Esophagus squamous epithelium (tissue), 5 donors: ENCODE measurements around the gene C2CD2. TPM values are rescaled to one million over a fixed set of nuclear protein-coding genes. Genes with fewer than 3 reads are reported as not detected.
"Not testable (repeated sequence)": the region's sequence is repeated elsewhere in the genome, so short reads cannot be mapped to it uniquely, and the experiment has no call there.

ENCODE experiments used
- DNase-seq: peaks from one replicate; lab custom pipeline; 2025; lab: John Stamatoyannopoulos, UW
- H3K27ac ChIP-seq, 4 donors: fragments of 200-600 bp; sonication (generic); one replicate each; pipeline ENCODE4 v1.5.1; 2016 to 2019; ENCODE audit warnings: mild to moderate bottlenecking in 1 of 4
- H3K27me3 ChIP-seq, 4 donors: fragments of 200-600 bp; sonication (generic); 1 replicate in 3 of 4; 2 replicates in 1 of 4; pipeline versions ENCODE4 v1.5.1 to v1.6.0; 2017 to 2021; ENCODE audit warnings: antibody characterized with exemption in 1 of 4
- H3K36me3 ChIP-seq, 3 donors: fragments of 200-600 bp; sonication (generic); one replicate each; pipeline ENCODE4 v1.5.1; 2016 to 2019
- H3K4me1 ChIP-seq, 3 donors: fragments of 200-600 bp; sonication (generic); one replicate each; pipeline ENCODE4 v1.5.1; 2017 to 2019
- H3K4me3 ChIP-seq, 4 donors: fragments of 200-600 bp; sonication (generic); 1 replicate in 3 of 4; 2 replicates in 1 of 4; pipeline ENCODE4 v1.5.1; 2016 to 2019; ENCODE audit warnings: mild to moderate bottlenecking in 2 of 4, moderate library complexity in 1 of 4
- H3K9me3 ChIP-seq, 3 donors: fragments of 200-600 bp; sonication (generic); one replicate each; pipeline ENCODE4 v1.5.1; 2016 to 2019
- CTCF ChIP-seq, 6 experiments: fragments of 450-650 bp in 4 of 6; fragments of 200-600 bp in 2 of 6; sonication (generic) in 2 of 6; IDR thresholded peaks; one replicate each; pipeline ENCODE4 v1.5.1; 2016 to 2019; ENCODE audit warnings: antibody characterized with exemption in 6 of 6, mild to moderate bottlenecking in 4 of 6, moderate library complexity in 4 of 6
- POLR2A ChIP-seq, 4 donors: fragments of 450-650 bp; IDR thresholded peaks; one replicate each; pipeline ENCODE4 v1.6.1; 2017; ENCODE audit warnings: antibody characterized with exemption in 4 of 4, mild to moderate bottlenecking in 4 of 4, moderate library complexity in 3 of 4
- WGBS, 2 donors: methylation state at CpG; one replicate each; pipeline ENCODE4 v1.1.5; 2018; 5-methylcytosine and 5-hydroxymethylcytosine counted together
- intact Hi-C: fragments of 100-400 bp; cut with DNase I; formaldehyde crosslinking; loops from one replicate; pipeline ENCODE4 v1.15.0; 2022
- total RNA-seq, 4 donors: library from RNA; depleted of rRNA; stranded (reverse); fragments of >200 nt; gene quantifications; one replicate each; pipeline ENCODE4 v1.1.0, GENCODE V29; 2016
- donor health status: DM: yes; HTN: yes; CAD: no.

Gene C2CD2
- total RNA-seq, 4 donors from 2014 or later, result 13.6 to 21.2 (median 15.6) TPM

- Histone ChIP-seq H3K27ac (no peak overlapping the region), H3K36me3 (no peaks in the 10 kb centered on the region), H3K9me3 (no peaks in the 10 kb centered on the region), H3K4me1 (peaks cover 28 to 81% (median 36%) of the 10 kb centered on the region in 3 donors), H3K4me3 (no peak overlapping the region), H3K27me3 (no peaks in the 10 kb centered on the region)
- DNase-seq, result no peak
- intact Hi-C loops, result no loop called here
- WGBS, 2 donors, result 77 to 88% methylated on average over 13 to 14 of the region's 14 CpGs
- TF ChIP-seq POLR2A (IDR thresholded peaks at IDR 0.05) (no peak), CTCF (IDR thresholded peaks at IDR 0.05) (no peak)
These were observed 2.9 kb downstream of the C2CD2 start for GRCh38 chr21:41950941-41951351.

GRCh38 chr21:41949631-41950030, 4.2 kb downstream of the C2CD2 start:
- H3K36me3 ChIP-seq, H3K27ac ChIP-seq, H3K4me3 ChIP-seq, H3K9me3 ChIP-seq, intact Hi-C loops, H3K27me3 ChIP-seq, DNase-seq: not testable (repeated sequence)
- peaks cover 24 to 72% (median 36%) of the 10 kb centered on the region in 3 donors for H3K4me1 ChIP-seq
- 97 to 100% methylated on average over 3 of the region's 3 CpGs for WGBS, 2 donors

GRCh38 chr21:41948901-41949300, 4.9 kb downstream of the C2CD2 start:
- Histone ChIP-seq H3K4me1 (peaks cover 24 to 65% (median 32%) of the 10 kb centered on the region in 3 donors), H3K4me3 (no peak overlapping the region), H3K27me3 (no peaks in the 10 kb centered on the region), H3K27ac (peak overlapping the region in 1 of 4 donors; percentile 13), H3K9me3 (no peaks in the 10 kb centered on the region), H3K36me3 (peaks cover 0 to 2% (median 0%) of the 10 kb centered on the region in 3 donors)
- intact Hi-C loops, result no loop called here
- 89 to 93% methylated on average over 9 to 11 of the region's 11 CpGs for WGBS, 2 donors
- TF ChIP-seq POLR2A (IDR thresholded peaks at IDR 0.05) (no peak), CTCF (IDR thresholded peaks at IDR 0.05) (no peak)
- DNase-seq, result no peak

- peaks cover 24 to 63% (median 32%) of the 10 kb centered on the region in 3 donors for H3K4me1 ChIP-seq
- H3K4me3 ChIP-seq, result peak overlapping the region in 1 of 4 donors; percentile 31
- intact Hi-C loops, result no loop called here
- peaks cover 0 to 4% (median 0%) of the 10 kb centered on the region in 3 donors for H3K36me3 ChIP-seq
- TF ChIP-seq CTCF (IDR thresholded peaks at IDR 0.05), result no peak
- no peak for TF ChIP-seq POLR2A (IDR thresholded peaks at IDR 0.05)
- H3K9me3 ChIP-seq, result no peaks in the 10 kb centered on the region
- WGBS, 2 donors, result 56 to 80% methylated on average over 3 to 5 of the region's 9 CpGs
- H3K27me3 ChIP-seq, result no peaks in the 10 kb centered on the region
- peak overlapping the region; percentile 42 to 73 (median 64) for H3K27ac ChIP-seq
- no peak for DNase-seq
These were observed 5.5 kb downstream of the C2CD2 start for GRCh38 chr21:41948078-41948895.

- Histone ChIP-seq H3K9me3 (no peaks in the 10 kb centered on the region), H3K4me1 (peaks cover 10 to 40% (median 16%) of the 10 kb centered on the region in 3 donors), H3K4me3 (no peak overlapping the region), H3K27ac (no peak overlapping the region), H3K27me3 (no peaks in the 10 kb centered on the region), H3K36me3 (peaks cover 0 to 16% (median 0%) of the 10 kb centered on the region in 3 donors)
- intact Hi-C loops, result no loop called here
- WGBS, 2 donors, result 90 to 91% methylated on average over 8 of the region's 8 CpGs
- no peak for DNase-seq
- no peak for TF ChIP-seq CTCF (IDR thresholded peaks at IDR 0.05)
- no peak for TF ChIP-seq POLR2A (IDR thresholded peaks at IDR 0.05)
These were observed 7.8 kb downstream of the C2CD2 start for GRCh38 chr21:41945982-41946381.
